Stomach (tissue), 9 donors: ENCODE measurements around the gene FNBP1. TPM values are rescaled to one million over a fixed set of nuclear protein-coding genes. Genes with fewer than 3 reads are reported as not detected.

Source experiments
- DNase-seq, 2 donors: peaks; one replicate each; pipeline versions ENCODE4 v3.0.0 to v3.0.0-alpha.2; 2013 to 2019
- H3K27ac ChIP-seq, 5 donors: fragments of 200-600 bp in 4 of 5; sonication (generic) in 4 of 5; one replicate each; pipeline ENCODE4 v1.5.1; 2013 to 2019; ENCODE audit warnings: mild to moderate bottlenecking in 1 of 5, moderate library complexity in 1 of 5
- H3K27me3 ChIP-seq, 3 donors: fragments of 200-600 bp; sonication (generic); one replicate each; pipeline ENCODE4 v1.5.1; 2017 to 2019; ENCODE audit warnings: mixed run types in 1 of 3
- H3K36me3 ChIP-seq, 4 donors: fragments of 200-600 bp; sonication (generic); 1 replicate in 3 of 4; 2 replicates in 1 of 4; pipeline ENCODE4 v1.5.1; 2016 to 2019
- H3K4me1 ChIP-seq, 4 donors: fragments of 200-600 bp; sonication (generic); one replicate each; pipeline ENCODE4 v1.5.1; 2016 to 2019
- H3K4me3 ChIP-seq, 4 donors: fragments of 200-600 bp; sonication (generic) in 3 of 4; one replicate each; pipeline ENCODE4 v1.5.1; 2016 to 2019; ENCODE audit warnings: mild to moderate bottlenecking in 1 of 4
- H3K9me3 ChIP-seq, 4 donors: fragments of 200-600 bp; sonication (generic); one replicate each; pipeline ENCODE4 v1.5.1; 2016 to 2019
- EP300 ChIP-seq: sonication (generic); formaldehyde crosslinking; IDR thresholded peaks from one replicate; pipeline ENCODE4 v1.6.1; 2017; ENCODE audit warnings: antibody characterized with exemption
- POLR2A ChIP-seq, 4 donors: fragments of 450-650 bp; IDR thresholded peaks; one replicate each; pipeline ENCODE4 v1.6.1; 2016; ENCODE audit warnings: antibody characterized with exemption in 4 of 4, control low read depth in 2 of 4, mild to moderate bottlenecking in 1 of 4, moderate library complexity in 1 of 4
- POLR2AphosphoS5 ChIP-seq, 3 donors: sonication (generic); formaldehyde crosslinking; IDR thresholded peaks; one replicate each; pipeline ENCODE4 v1.6.1; 2016; ENCODE audit warnings: antibody characterized with exemption in 3 of 3
- WGBS, 5 donors: extraction: QIAGEN DNeasy Blood & Tissue Kit in 3 of 5; methylation state at CpG; one replicate each; pipeline versions ENCODE4 v1.1.5 to v1.1.7; 2013 to 2018; 5-methylcytosine and 5-hydroxymethylcytosine counted together
- intact Hi-C: fragments of 100-400 bp; cut with DNase I; formaldehyde crosslinking; loops from one replicate; pipeline ENCODE4 v1.15.1; 2023; ENCODE audit warnings: low total_unique reads
- polyA plus RNA-seq, 3 donors: library from polyadenylated mRNA; stranded (reverse); fragments of 200-250 nt; gene quantifications; one replicate each; pipeline ENCODE4 v1.2.3, GENCODE V29; 2013
- total RNA-seq, 5 donors: library from RNA; depleted of rRNA; stranded (reverse); fragments of >200 nt; gene quantifications; one replicate each; pipeline versions ENCODE4 v1.1.0 to v1.2.3, GENCODE V29; 2014 to 2016
- TF ChIP-seq, protein P1 (sequence below), 7 experiments: fragments of 450-650 bp in 4 of 7; fragments of 200-600 bp in 3 of 7; sonication (generic) in 3 of 7; IDR thresholded peaks; one replicate each; pipeline ENCODE4 v1.5.1; 2016 to 2019; ENCODE audit warnings: antibody characterized with exemption in 7 of 7, control low read depth in 2 of 7, mild to moderate bottlenecking in 1 of 7
- donor health status: healthy with polysubstance abuse.
- donor health status: Bipolar disorder and iron deficiency.
- donor health status: healthy.

The FNBP1 gene
- total and polyA plus RNA-seq, 8 donors, result 9.0 to 129 (median 57.3) TPM

DNA sequence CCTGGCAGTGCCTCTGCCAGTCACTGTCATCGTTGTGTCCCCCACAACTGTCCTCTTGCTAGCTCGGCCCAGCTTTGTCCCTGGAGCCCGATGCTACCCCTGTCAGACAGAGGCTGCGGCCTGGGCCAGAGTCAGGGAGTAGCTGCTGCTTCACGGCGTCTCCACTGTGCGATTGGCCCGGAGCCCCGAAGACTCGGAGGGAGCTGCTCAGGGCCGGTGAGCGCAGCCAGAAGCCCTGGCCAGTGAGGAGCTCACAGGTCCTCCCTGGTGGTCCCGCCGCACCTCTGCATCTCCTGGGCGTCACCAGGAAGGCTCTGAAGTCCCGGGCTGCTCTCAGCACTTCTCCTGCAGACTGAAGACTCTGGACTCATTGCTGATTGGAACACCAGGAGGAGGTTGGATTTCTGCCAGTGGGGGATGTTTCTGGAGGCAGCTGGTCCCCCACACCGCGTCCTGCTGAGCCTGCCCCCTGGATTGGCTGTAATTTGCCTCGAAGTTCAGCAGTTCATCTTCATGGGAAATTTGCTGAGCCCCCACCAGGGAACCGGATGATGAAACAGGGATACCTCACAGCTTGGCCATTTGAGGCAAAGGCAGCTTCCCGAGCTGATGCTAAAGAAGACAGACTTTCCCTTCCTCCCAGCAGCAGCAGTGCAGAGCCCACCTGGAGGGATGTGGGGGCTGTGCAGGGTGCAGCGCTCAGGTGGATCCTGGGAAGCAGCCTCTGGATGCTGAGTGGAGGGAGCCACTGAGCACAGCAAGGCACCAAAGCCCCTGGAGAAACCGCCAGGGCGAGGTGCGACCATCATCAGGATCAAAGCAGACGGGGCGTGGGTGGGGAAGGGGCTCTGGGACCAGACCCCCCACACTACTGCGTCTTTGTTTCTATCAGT, 162.1 kb downstream of the FNBP1 start:
- H3K36me3 ChIP-seq, result peaks cover 0 to 18% (median 0%) of the 10 kb centered on the region in 4 donors
- 76 to 84% (median 81%) methylated on average over 15 to 28 of the region's 28 CpGs for whole genome bisulfite sequencing, 5 donors
- H3K27me3 ChIP-seq, result no peaks in the 10 kb centered on the region
- peak in 1 of 2 donors; percentile 76 for DNase-seq
- TF ChIP-seq POLR2A (IDR thresholded peaks at IDR 0.05), result no peak
- TF ChIP-seq EP300, result no peak
- TF ChIP-seq POLR2AphosphoS5 (IDR thresholded peaks at IDR 0.05), result no peak
- TF ChIP-seq, protein P1, sequence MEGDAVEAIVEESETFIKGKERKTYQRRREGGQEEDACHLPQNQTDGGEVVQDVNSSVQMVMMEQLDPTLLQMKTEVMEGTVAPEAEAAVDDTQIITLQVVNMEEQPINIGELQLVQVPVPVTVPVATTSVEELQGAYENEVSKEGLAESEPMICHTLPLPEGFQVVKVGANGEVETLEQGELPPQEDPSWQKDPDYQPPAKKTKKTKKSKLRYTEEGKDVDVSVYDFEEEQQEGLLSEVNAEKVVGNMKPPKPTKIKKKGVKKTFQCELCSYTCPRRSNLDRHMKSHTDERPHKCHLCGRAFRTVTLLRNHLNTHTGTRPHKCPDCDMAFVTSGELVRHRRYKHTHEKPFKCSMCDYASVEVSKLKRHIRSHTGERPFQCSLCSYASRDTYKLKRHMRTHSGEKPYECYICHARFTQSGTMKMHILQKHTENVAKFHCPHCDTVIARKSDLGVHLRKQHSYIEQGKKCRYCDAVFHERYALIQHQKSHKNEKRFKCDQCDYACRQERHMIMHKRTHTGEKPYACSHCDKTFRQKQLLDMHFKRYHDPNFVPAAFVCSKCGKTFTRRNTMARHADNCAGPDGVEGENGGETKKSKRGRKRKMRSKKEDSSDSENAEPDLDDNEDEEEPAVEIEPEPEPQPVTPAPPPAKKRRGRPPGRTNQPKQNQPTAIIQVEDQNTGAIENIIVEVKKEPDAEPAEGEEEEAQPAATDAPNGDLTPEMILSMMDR (IDR thresholded peaks at IDR 0.05), result no peak
- H3K4me1 ChIP-seq, result peaks cover 19 to 35% (median 24%) of the 10 kb centered on the region in 4 donors
- H3K9me3 ChIP-seq, result no peaks in the 10 kb centered on the region
- intact Hi-C loops, result loop anchor here (10.0 kb wide), 1 partner anchor 164 kb away; the partner anchor contains the start of gene FNBP1
- no peak overlapping the region for H3K4me3 ChIP-seq
- peak overlapping the region in 2 of 5 donors; percentile 9 to 30 for H3K27ac ChIP-seq

DNA sequence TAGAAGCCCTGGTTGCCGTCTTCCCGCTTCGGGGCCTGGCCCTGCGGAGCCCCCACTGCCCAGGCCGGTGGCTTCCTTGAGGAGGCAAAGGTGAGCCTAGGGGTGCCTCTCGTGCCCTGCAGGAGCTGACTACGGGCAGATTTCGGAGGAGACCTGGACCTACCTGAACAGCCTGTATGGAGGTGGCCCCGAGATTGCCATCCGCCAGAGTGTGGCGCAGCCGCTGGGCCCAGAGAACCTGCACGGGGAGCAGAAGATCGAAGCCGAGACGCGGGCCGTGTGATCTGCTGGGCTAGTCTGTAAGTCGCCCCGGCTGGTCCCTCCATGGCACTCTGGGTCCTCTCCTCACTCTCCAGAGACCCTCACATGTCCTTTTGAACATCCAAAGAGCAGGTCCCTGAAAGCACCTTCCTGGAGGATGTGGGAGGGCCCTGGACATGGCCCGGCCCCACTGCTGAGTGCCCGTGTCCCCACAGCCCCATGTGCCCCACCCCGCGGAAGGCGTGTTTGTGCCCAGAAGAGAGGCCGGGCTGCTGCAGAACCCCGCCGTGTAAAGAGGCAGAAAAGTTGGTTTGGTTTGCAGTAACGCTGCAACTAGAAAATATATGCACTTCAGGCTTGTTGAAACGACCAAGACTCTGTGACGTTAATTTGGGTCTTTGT, 162.9 kb downstream of the FNBP1 start:
- no peak for DNase-seq
- H3K27me3 ChIP-seq, result no peaks in the 10 kb centered on the region
- TF ChIP-seq POLR2AphosphoS5 (IDR thresholded peaks at IDR 0.05), result no peak
- TF ChIP-seq, protein P1 (IDR thresholded peaks at IDR 0.05), result no peak
- no peak for TF ChIP-seq EP300
- TF ChIP-seq POLR2A (IDR thresholded peaks at IDR 0.05), result no peak
- no peaks in the 10 kb centered on the region for H3K9me3 ChIP-seq
- peaks cover 0 to 26% (median 0%) of the 10 kb centered on the region in 4 donors for H3K36me3 ChIP-seq
- no peak overlapping the region for H3K4me3 ChIP-seq
- intact Hi-C loops, result loop anchor here (10.0 kb wide), 1 partner anchor 165 kb away; the partner anchor contains the start of gene FNBP1
- H3K4me1 ChIP-seq, result peaks cover 12 to 27% (median 17%) of the 10 kb centered on the region in 4 donors
- H3K27ac ChIP-seq, result peak overlapping the region in 1 of 5 donors; percentile 9
- 90 to 97% (median 94%) methylated on average over 26 to 31 of the region's 31 CpGs for WGBS, 5 donors

DNA sequence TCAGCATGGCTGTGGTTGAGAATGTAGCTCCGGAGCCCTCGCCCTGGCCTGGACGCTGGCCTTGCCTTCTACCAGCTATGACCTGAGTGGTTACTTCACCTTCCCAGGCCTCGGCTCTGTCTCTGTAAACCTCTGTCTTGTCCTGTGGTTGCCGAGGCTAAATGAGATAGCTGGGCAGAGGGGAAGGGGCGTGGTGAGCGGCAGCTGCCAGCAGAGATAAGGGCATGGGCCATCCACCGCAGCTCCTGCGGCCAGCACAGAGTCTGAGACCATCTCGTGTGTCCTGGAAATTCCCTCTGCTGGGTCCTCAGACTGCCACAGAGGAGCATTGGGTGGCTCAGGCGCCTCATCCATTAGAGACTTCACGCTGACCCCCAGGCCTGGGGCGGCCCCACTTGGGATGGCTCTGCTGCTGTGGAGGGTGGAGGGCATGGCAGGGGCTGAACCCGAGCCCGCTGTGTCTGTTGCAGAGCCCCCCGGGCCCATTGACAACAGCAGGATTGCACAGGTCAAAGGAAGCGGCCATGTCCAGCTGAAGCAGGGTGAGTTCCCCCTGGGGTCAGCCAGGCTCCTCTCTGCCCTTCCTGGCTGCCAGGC, 163.8 kb downstream of the FNBP1 start:
- Histone ChIP-seq H3K36me3 (peaks cover 0 to 29% (median 0%) of the 10 kb centered on the region in 4 donors), H3K4me1 (peaks cover 6 to 18% (median 8%) of the 10 kb centered on the region in 4 donors), H3K4me3 (no peak overlapping the region), H3K9me3 (no peaks in the 10 kb centered on the region), H3K27ac (no peak overlapping the region), H3K27me3 (no peaks in the 10 kb centered on the region)
- DNase-seq, result no peak
- intact Hi-C loops, result no loop called here
- no peak for TF ChIP-seq POLR2A (IDR thresholded peaks at IDR 0.05)
- no peak for TF ChIP-seq EP300
- TF ChIP-seq, protein P1 (IDR thresholded peaks at IDR 0.05), result no peak
- TF ChIP-seq POLR2AphosphoS5 (IDR thresholded peaks at IDR 0.05), result no peak
- WGBS, 5 donors, result 84 to 89% (median 86%) methylated on average over 14 to 17 of the region's 17 CpGs

DNA sequence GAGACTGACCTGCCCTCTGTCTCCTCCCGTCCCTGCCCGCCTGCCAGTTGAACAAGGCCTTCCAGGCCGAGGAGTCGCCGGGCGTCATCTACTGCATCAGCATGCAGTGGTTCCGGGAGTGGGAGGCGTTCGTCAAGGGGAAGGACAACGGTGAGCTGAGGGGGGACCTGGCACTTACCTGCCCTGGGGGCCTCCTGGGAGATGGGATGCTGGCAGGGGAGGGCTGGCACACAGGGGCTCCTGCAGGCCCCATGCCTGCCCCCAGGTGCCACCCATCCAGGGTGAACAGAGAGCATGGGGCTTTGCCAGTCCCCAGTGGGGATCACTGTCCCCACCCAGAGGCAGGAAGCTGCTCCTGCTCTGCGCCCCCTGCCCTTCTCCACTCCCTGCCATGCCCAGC, 164.7 kb downstream of the FNBP1 start:
- Histone ChIP-seq H3K36me3 (peaks cover 0 to 38% (median 0%) of the 10 kb centered on the region in 4 donors), H3K27ac (no peak overlapping the region), H3K27me3 (no peaks in the 10 kb centered on the region), H3K4me3 (no peak overlapping the region), H3K4me1 (peaks cover 0 to 10% (median under 1%) of the 10 kb centered on the region in 4 donors), H3K9me3 (no peaks in the 10 kb centered on the region)
- WGBS, 5 donors, result 90 to 94% (median 92%) methylated on average over 11 of the region's 11 CpGs
- TF ChIP-seq EP300, result no peak
- TF ChIP-seq POLR2AphosphoS5 (IDR thresholded peaks at IDR 0.05), result no peak
- TF ChIP-seq, protein P1 (IDR thresholded peaks at IDR 0.05), result no peak
- TF ChIP-seq POLR2A (IDR thresholded peaks at IDR 0.05), result no peak
- no peak for DNase-seq
- intact Hi-C loops, result no loop called here
